ENCODE results near the gene MRPL19.
"Not testable (repeated sequence)": the region's sequence is repeated elsewhere in the genome, so short reads cannot be mapped to it uniquely, and the experiment has no call there.

Gene MRPL19

GRCh38 chr2:75616933-75617332 lies 29.6 kb upstream of the MRPL19 start:
- no peak for DNase-seq

GRCh38 chr2:75619956-75620740 lies 26.4 kb upstream of the MRPL19 start:
- DNase-seq = no peak

- no peak for DNase-seq
Observed at GRCh38 chr2:75621228-75621627, 25.4 kb upstream of the MRPL19 start.

GRCh38 chr2:75622500-75622899 lies 24.1 kb upstream of the MRPL19 start:
- DNase-seq = no peak

- DNase-seq = no peak
Observed at GRCh38 chr2:75622929-75623328, 23.7 kb upstream of the MRPL19 start.

GRCh38 chr2:75627902-75628504 lies 18.6 kb upstream of the MRPL19 start:
- peak; percentile 54 for DNase-seq

GRCh38 chr2:75632091-75632701 lies 14.4 kb upstream of the MRPL19 start:
- DNase-seq = no peak

- no peak for DNase-seq
Observed at GRCh38 chr2:75632813-75633212, 13.8 kb upstream of the MRPL19 start.

GRCh38 chr2:75633620-75634019 lies 13.0 kb upstream of the MRPL19 start:
- DNase-seq = no peak

- DNase-seq = no peak
Observed at GRCh38 chr2:75634945-75635344, 11.6 kb upstream of the MRPL19 start.

GRCh38 chr2:75637568-75637967 lies 9.0 kb upstream of the MRPL19 start:
- DNase-seq = peak; percentile 11

- no peak for DNase-seq
Observed at GRCh38 chr2:75640621-75641121, 5.9 kb upstream of the MRPL19 start.

GRCh38 chr2:75641587-75641986 lies 5.0 kb upstream of the MRPL19 start:
- no peak for DNase-seq

- DNase-seq = no peak
Observed at GRCh38 chr2:75643980-75644379, 2.6 kb upstream of the MRPL19 start.

- DNase-seq = no peak
Observed at GRCh38 chr2:75645643-75646042, 940 bp upstream of the MRPL19 start.

- DNase-seq = no peak
Observed at GRCh38 chr2:75646090-75646582, 447 bp upstream of the MRPL19 start.

- no peak for DNase-seq
Observed at GRCh38 chr2:75647771-75648170, 1.2 kb downstream of the MRPL19 start.

GRCh38 chr2:75654012-75654411 lies 7.4 kb downstream of the MRPL19 start:
- no peak for DNase-seq

- DNase-seq = no peak
Observed at GRCh38 chr2:75655861-75656260, 9.3 kb downstream of the MRPL19 start.

- DNase-seq = no peak
Observed at GRCh38 chr2:75656563-75656962, 10.0 kb downstream of the MRPL19 start.

GRCh38 chr2:75657798-75658197 lies 11.2 kb downstream of the MRPL19 start:
- no peak for DNase-seq

GRCh38 chr2:75666911-75667310 lies 20.3 kb downstream of the MRPL19 start:
- DNase-seq = no peak

GRCh38 chr2:75667884-75668283 lies 21.3 kb downstream of the MRPL19 start:
- no peak for DNase-seq

- DNase-seq = not testable (repeated sequence)
Observed at GRCh38 chr2:75675423-75675822, 28.8 kb downstream of the MRPL19 start.

Data from NCI-H2227 treated with DMSO at 0.1 percent for 48 hours (cell line).